DMS 273 treated with DMSO at 0.1 percent for 48 hours (cell line): ENCODE results near the gene ANKRD17.

Source experiments
- DNase-seq: peaks from one replicate; lab custom pipeline; 2025; lab: John Stamatoyannopoulos, UW

Gene ANKRD17

DNA sequence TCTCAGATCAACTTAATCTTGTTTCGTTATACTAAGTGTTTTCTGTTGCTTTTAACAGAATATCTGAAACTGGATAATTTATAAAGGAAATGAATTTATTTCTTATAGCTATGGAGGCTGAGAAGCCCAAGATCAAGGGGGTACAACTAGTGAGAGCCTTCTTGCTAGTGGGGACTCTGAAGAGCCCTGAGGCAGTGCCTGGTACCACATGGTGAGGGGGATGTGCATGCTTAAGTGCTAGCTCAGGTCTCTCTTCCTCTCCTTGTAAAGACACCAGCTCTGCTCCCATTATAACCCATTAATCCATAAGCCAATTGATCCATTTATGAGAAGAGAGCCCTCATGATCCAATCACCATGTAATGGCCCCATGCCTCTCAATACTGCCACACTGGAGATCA, 207.0 kb downstream of the ANKRD17 start:
- DNase-seq: no peak

- DNase-seq: no peak
These were observed 212.7 kb downstream of the ANKRD17 start for GRCh38 chr4:73045879-73046278.

DNA sequence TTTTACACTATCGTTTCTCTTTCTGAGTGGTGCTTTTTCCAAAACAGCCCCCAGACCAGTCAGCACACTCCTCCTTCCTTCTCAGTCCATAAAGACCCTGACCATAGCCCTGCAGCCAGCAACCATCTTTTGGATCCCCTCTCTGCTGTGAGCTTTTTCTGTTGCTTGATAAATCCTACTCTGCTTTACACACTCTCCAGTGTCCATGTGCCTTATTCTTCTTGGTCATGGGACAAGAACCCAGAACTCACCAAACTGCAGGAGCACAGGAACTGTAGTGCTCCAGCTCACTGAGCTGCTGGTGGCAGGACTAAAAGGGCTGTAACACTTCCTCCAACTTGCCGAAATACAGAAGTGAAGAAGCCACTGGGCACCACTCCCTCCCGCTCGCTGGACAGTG, 221.5 kb downstream of the ANKRD17 start:
- DNase-seq: no peak

GRCh38 chr4:73036123-73036522, 222.5 kb downstream of the ANKRD17 start:
- no peak for DNase-seq

DNA sequence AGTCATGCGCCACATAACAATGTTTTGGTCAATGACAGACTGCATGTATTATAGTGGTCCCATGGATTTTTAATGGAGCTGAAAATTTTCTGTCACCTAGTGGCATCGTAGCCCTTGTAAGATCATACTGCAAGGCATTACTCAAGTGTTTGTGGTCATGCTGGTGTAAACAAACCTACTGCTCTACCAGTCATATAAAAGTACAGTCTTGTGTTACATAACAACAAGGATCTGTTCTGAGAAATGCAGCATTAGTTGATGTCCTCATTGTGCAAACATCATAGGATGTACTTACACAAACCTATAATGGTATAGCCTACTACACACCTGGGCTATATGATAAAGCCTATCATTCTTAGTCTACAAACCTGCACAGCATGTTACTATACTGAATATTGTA, 223.7 kb downstream of the ANKRD17 start:
- no peak for DNase-seq

- no peak for DNase-seq
These were observed 230.0 kb downstream of the ANKRD17 start for GRCh38 chr4:73028621-73029020.
